GM12801 (cell line): Measurements from ENCODE around the gene KRTAP2-2.

Experiments used
- TF ChIP-seq, protein P1 (sequence below): IDR thresholded peaks from one replicate; pipeline ENCODE4 v1.5.1; 2011; ENCODE audit warnings: control low read depth; ENCODE audit not compliant: insufficient read length; ENCODE audit errors: extremely low read depth

The KRTAP2-2 gene

DNA sequence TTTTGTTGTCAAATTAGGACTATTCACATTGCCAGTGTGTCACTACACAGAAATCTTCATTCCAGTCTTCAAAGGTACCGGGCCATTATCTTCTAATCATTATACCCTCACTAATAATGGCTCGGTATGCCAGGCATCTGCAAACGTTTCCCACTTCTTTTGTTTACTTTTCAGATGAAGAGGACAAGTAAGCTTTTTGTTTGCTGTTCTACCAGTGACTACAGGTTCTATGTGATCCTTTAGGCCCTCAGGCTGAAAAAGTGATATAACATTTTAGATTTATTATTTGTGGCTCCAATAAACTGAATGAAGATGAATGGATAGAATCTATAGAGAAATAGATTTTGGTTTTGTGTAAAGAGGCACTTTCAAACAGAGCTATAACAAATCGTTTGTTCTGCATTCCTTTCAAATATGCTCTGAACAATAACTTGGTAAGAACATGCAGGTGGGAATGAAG is 45.7 kb downstream of the KRTAP2-2 start:
- TF ChIP-seq, protein P1, sequence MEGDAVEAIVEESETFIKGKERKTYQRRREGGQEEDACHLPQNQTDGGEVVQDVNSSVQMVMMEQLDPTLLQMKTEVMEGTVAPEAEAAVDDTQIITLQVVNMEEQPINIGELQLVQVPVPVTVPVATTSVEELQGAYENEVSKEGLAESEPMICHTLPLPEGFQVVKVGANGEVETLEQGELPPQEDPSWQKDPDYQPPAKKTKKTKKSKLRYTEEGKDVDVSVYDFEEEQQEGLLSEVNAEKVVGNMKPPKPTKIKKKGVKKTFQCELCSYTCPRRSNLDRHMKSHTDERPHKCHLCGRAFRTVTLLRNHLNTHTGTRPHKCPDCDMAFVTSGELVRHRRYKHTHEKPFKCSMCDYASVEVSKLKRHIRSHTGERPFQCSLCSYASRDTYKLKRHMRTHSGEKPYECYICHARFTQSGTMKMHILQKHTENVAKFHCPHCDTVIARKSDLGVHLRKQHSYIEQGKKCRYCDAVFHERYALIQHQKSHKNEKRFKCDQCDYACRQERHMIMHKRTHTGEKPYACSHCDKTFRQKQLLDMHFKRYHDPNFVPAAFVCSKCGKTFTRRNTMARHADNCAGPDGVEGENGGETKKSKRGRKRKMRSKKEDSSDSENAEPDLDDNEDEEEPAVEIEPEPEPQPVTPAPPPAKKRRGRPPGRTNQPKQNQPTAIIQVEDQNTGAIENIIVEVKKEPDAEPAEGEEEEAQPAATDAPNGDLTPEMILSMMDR: no peak

DNA sequence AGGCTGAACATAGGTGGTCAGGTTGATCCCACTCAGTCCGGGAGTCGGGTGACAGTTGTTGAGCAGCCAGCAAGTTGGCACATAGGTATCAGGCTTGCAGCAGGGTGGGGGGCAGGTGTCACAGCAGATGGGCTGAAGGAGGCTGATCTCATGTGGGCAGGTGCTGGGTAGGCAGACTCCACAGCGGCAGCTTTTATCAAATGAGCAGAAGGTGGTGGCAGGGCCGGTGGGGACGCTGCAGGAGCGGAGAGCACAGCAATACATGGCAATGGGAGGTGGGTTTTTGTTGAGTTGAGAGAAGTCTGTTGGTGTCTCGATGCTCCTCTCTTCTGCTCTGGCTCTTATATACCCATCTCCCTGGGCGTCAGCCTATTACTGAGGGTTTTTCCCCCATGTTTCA is 46.2 kb downstream of the KRTAP2-2 start, which contains the start of gene KRTAP3-1:
Gene KRTAP3-1 (minus strand): TSS at position 318 of the 400 bp plus-strand sequence. CDS start 54 bp downstream, at position 264.
- TF ChIP-seq, protein P1: no peak
